K562 (cell line): Measurements from ENCODE around the gene PPP1R3A. TPM values are rescaled to one million over a fixed set of nuclear protein-coding genes. Genes with fewer than 3 reads are reported as not detected.
"Not testable (repeated sequence)": the region's sequence is repeated elsewhere in the genome, so short reads cannot be mapped to it uniquely, and the experiment has no call there.

Experiments
- ATAC-seq: fragments of 200-7000 bp; cut with Tn5 transposase; 3 replicates; pipeline ENCODE4 v1.9.1; 2020; ENCODE audit warnings: moderate library complexity
- BruUV-seq: library from RNA; stranded (reverse); fragments of 400-500 nt; replicated peaks from 2 replicates; lab custom pipeline; 2021; lab: Mats Ljungman, UMichigan
- CTCF ChIA-PET: fragments of 300-600 bp; formaldehyde crosslinking; extraction: SDS; loops from one replicate; lab custom pipeline; 2021; ENCODE audit warnings: low intra/inter-chr PET ratio; lab: Yijun Ruan, JAX
- POLR2A ChIA-PET: fragments of 300-600, 350-650 bp; sonication (Branson Sonifier 250); formaldehyde crosslinking; extraction: SDS; loops from one replicate; lab custom pipeline; 2021; ENCODE audit warnings: antibody characterized with exemption, inconsistent platforms; lab: Yijun Ruan, JAX
- DNase-seq, 4 experiments: peaks; one replicate each; pipeline versions ENCODE4 v3.0.0 to v3.0.0-alpha.2; 2011 to 2018; ENCODE audit warnings: low spot score in 3 of 4, mixed read lengths in 3 of 4; ENCODE audit errors: extremely low read depth in 1 of 4
- FAIRE-seq: peaks from 2 replicates; lab custom pipeline; 2011; peaks lifted over from hg19 to GRCh38; lab: Jason Lieb, UNC
- H2AFZ ChIP-seq: 2 replicates; pipeline ENCODE4 v1.6.0; 2011; ENCODE audit warnings: low read depth, low read length, control low read depth, inconsistent platforms
- H3K27ac ChIP-seq: fragments of 200-600 bp; 3 replicates; pipeline ENCODE4 v1.8.0; 2011; ENCODE audit warnings: low read depth, mild to moderate bottlenecking, control low read depth, inconsistent platforms, low read length, moderate library complexity, mixed read lengths; ENCODE audit errors: extremely low read depth
- H3K27me3 ChIP-seq, 2 experiments: fragments of 300-600 bp in 1 of 2; 2 replicates in 1 of 2; 3 replicates in 1 of 2; pipeline versions ENCODE4 v1.6.0 to v1.8.0; 2011; ENCODE audit warnings: inconsistent platforms in 2 of 2, low read length in 2 of 2, mild to moderate bottlenecking in 1 of 2, mixed read lengths in 1 of 2, moderate library complexity in 1 of 2; ENCODE audit not compliant: control insufficient read depth in 2 of 2, insufficient read depth in 2 of 2
- H3K36me3 ChIP-seq: fragments of 300-600 bp; 3 replicates; pipeline ENCODE4 v1.8.0; 2011; ENCODE audit warnings: mild to moderate bottlenecking, low read length, inconsistent platforms; ENCODE audit not compliant: control insufficient read depth, insufficient read depth
- H3K4me1 ChIP-seq, 2 experiments: fragments of 200-600 bp in 1 of 2; replicated peaks in 1 of 2; 2 replicates in 1 of 2; 3 replicates in 1 of 2; pipeline versions ENCODE4 v1.5.1 to v1.8.0; 2011; ENCODE audit warnings: inconsistent platforms in 2 of 2, low read length in 2 of 2, mild to moderate bottlenecking in 1 of 2, mixed read lengths in 1 of 2, moderate library complexity in 1 of 2; ENCODE audit not compliant: control insufficient read depth in 2 of 2, insufficient read depth in 2 of 2
- H3K4me2 ChIP-seq: 2 replicates; pipeline ENCODE4 v1.6.1; 2011; ENCODE audit warnings: low read length, control low read depth, inconsistent platforms, mixed read lengths; ENCODE audit not compliant: insufficient read depth
- H3K4me3 ChIP-seq: fragments of 200-600 bp; sonication (generic), shearing (Covaris generic); 2 replicates; pipeline ENCODE4 v1.5.1; 2016; ENCODE audit warnings: control low read depth, inconsistent platforms
- H3K79me2 ChIP-seq: fragments of 200-600 bp; 3 replicates; pipeline ENCODE4 v1.8.0; 2011; ENCODE audit warnings: low read length, inconsistent platforms; ENCODE audit not compliant: control insufficient read depth, insufficient read depth
- H3K9ac ChIP-seq, 2 experiments: 2 replicates each; pipeline versions ENCODE4 v1.6.0 to v1.6.1; 2011; ENCODE audit warnings: low read depth in 2 of 2, low read length in 2 of 2, control low read depth in 1 of 2, inconsistent platforms in 1 of 2, mild to moderate bottlenecking in 1 of 2, mixed read lengths in 1 of 2; ENCODE audit not compliant: insufficient read depth in 1 of 2
- H3K9me1 ChIP-seq: one replicate; pipeline ENCODE4 v1.6.0; 2011; ENCODE audit warnings: inconsistent platforms, mild to moderate bottlenecking, low read length, moderate library complexity; ENCODE audit not compliant: control insufficient read depth, insufficient read depth
- H3K9me3 ChIP-seq: replicated peaks from 2 replicates; pipeline ENCODE4 v1.5.1; 2011; ENCODE audit warnings: low read depth, low read length, inconsistent platforms; ENCODE audit not compliant: control insufficient read depth, insufficient read depth
- H4K20me1 ChIP-seq: replicated peaks from 2 replicates; pipeline ENCODE4 v1.6.1; 2011; ENCODE audit warnings: low read length, inconsistent platforms, mixed read lengths; ENCODE audit not compliant: control insufficient read depth, insufficient read depth
- C11orf30 ChIP-seq: fragments of 450-650 bp; IDR thresholded peaks from 2 replicates; pipeline ENCODE4 v1.6.1; 2016; ENCODE audit warnings: low read depth, mild to moderate bottlenecking
- MAFF ChIP-seq: IDR thresholded peaks from 2 replicates; pipeline ENCODE4 v1.6.1; 2012; ENCODE audit warnings: low read length, improper control_type of control experiment
- MAFG ChIP-seq: fragments of 450-650 bp; conservative IDR thresholded peaks from 2 replicates; pipeline ENCODE4 v1.6.1; 2016; ENCODE audit warnings: missing genetic modification characterization, missing compliant biosample characterization
- MAFK ChIP-seq: IDR thresholded peaks from 2 replicates; pipeline ENCODE4 v1.6.1; 2011; ENCODE audit warnings: low read length, improper control_type of control experiment
- ZKSCAN8 ChIP-seq: fragments of 200-800 bp; sonication (Bioruptor generic); IDR thresholded peaks from 2 replicates; pipeline ENCODE4 v1.6.1; 2016; ENCODE audit warnings: missing genetic modification characterization, missing compliant biosample characterization
- ZNF280B ChIP-seq: fragments of 250-450 bp; sonication (Bioruptor Pico); IDR thresholded peaks from 2 replicates; pipeline ENCODE4 v1.5.1; 2021; ENCODE audit warnings: mild to moderate bottlenecking
- ZNF316 ChIP-seq: fragments of 450-650 bp; IDR thresholded peaks from 2 replicates; pipeline ENCODE4 v1.6.1; 2016
- ZNF592 ChIP-seq: fragments of 450-650 bp; IDR thresholded peaks from 2 replicates; pipeline ENCODE4 v1.6.1; 2017; ENCODE audit warnings: antibody characterized with exemption, mild to moderate bottlenecking
- WGBS: fragments of 100-300 bp; shearing (Covaris generic); methylation state at CpG from one replicate; pipeline ENCODE4 v1.1.6; 2016; ENCODE audit warnings: low coverage, mixed read lengths; ENCODE audit not compliant: insufficient coverage; ENCODE audit errors: missing lambda C conversion rate; 5-methylcytosine and 5-hydroxymethylcytosine counted together
- in situ Hi-C: fragments of 300-500 bp; cut with MboI; formaldehyde crosslinking; loops from 4 replicates; pipeline ENCODE4 v1.15.0; 2018; ENCODE audit warnings: inconsistent platforms, mixed read lengths
- intact Hi-C: fragments of 100-400 bp; cut with micrococcal nuclease; formaldehyde crosslinking; loops from 2 replicates; pipeline ENCODE4 v1.14.2; 2022
- polyA plus RNA-seq, 8 experiments: library from polyadenylated mRNA; depleted of rRNA in 4 of 8; stranded (reverse) in 5 of 8; unstranded in 3 of 8; fragments of >200 nt; fragmentation: Nextera tagmentation in 2 of 8; fragmentation: Illumina TruSeq in 1 of 8; extraction: Ambion mirVana in 2 of 8; extraction: Trizol in 1 of 8; gene quantifications; 2 replicates each; pipeline versions ENCODE4 v1.2.1 to v1.2.3, GENCODE V29; 2011 to 2014; ENCODE audit warnings: inconsistent platforms in 1 of 8, missing spikeins in 1 of 8
- total RNA-seq, 7 experiments: library from RNA; depleted of rRNA in 6 of 7; stranded (reverse); fragments of >200 nt in 6 of 7; fragmentation: Illumina TruSeq in 2 of 7; extraction: Trizol in 2 of 7; gene quantifications; 2 replicates each; pipeline versions ENCODE4 v1.2.1 to v1.2.3, GENCODE V29; 2011 to 2021; ENCODE audit warnings: low replicate concordance in 1 of 7

PPP1R3A gene
- total and polyA plus RNA-seq, 9 of the 15 experiments (the other 6 are each of a cell fraction or from before 2014, with no cell fraction given), result 0.01 to 0.03 TPM; not detected in 7

GRCh38 chr7:113929389-113929788 lies 10.6 kb upstream of the PPP1R3A start:
- WGBS, result 0% methylated on average over 3 of the region's 3 CpGs
- H3K9me1 ChIP-seq, H3K27me3 ChIP-seq, DNase-seq, H3K9ac ChIP-seq, intact Hi-C loops, H3K4me1 ChIP-seq, H2AFZ ChIP-seq, H3K9me3 ChIP-seq, H3K4me2 ChIP-seq, POLR2A ChIA-PET, H3K4me3 ChIP-seq, H4K20me1 ChIP-seq, H3K36me3 ChIP-seq, H3K27ac ChIP-seq, CTCF ChIA-PET, H3K79me2 ChIP-seq, ATAC-seq, FAIRE-seq, in situ Hi-C loops, BruUV-seq: not testable (repeated sequence)

- in situ Hi-C loops, result no loop called here
- WGBS, result 5% methylated on average over 1 of the region's 1 CpG
Measured at GRCh38 chr7:113928112-113928511, 9.3 kb upstream of the PPP1R3A start.

More at GRCh38 chr7:113928112-113928511, 9.3 kb upstream of the PPP1R3A start:
- Histone ChIP-seq H3K9ac (no peak overlapping the region), H3K4me2 (no peak overlapping the region), H3K27me3 (no peaks in the 10 kb centered on the region), H3K36me3 (no peaks in the 10 kb centered on the region), H3K4me3 (no peak overlapping the region), H3K79me2 (no peaks in the 10 kb centered on the region), H2AFZ (no peak overlapping the region), H3K9me1 (no peaks in the 10 kb centered on the region), H4K20me1 (no peaks in the 10 kb centered on the region), H3K27ac (no peak overlapping the region), H3K4me1 (no peaks in the 10 kb centered on the region), H3K9me3 (no peaks in the 10 kb centered on the region)
- DNase-seq, result no peak
- POLR2A ChIA-PET, result no interaction called here
- intact Hi-C loops, result no loop called here
- no peak for FAIRE-seq
- no peak for ATAC-seq
- CTCF ChIA-PET, result no interaction called here
- TF ChIP-seq MAFK (peak; percentile 99), MAFG (peak; percentile 93), ZNF280B (CRISPR knock-in tag) (no peak), ZKSCAN8 (CRISPR knock-in tag) (no peak), ZNF316 (peak; percentile 96), ZNF592 (no peak), MAFF (peak; percentile 98), C11orf30 (peak; percentile 88)
- no TSS peak for BruUV-seq
